Lower leg skin (tissue), 4 donors: ENCODE measurements around the gene SSRP1. TPM values are rescaled to one million over a fixed set of nuclear protein-coding genes. Genes with fewer than 3 reads are reported as not detected.

Experiments used
- DNase-seq, 2 donors: peaks; one replicate each; pipeline ENCODE4 v3.0.0-alpha.2; 2019; ENCODE audit warnings: low spot score in 2 of 2
- H3K4me3 ChIP-seq: fragments of 200-600 bp; sonication (generic); 2 replicates; pipeline ENCODE4 v1.5.1; 2017; ENCODE audit warnings: mild to moderate bottlenecking, low read depth; ENCODE audit not compliant: poor library complexity, severe bottlenecking
- POLR2A ChIP-seq, 2 donors: fragments of 450-650 bp; IDR thresholded peaks; one replicate each; pipeline ENCODE4 v1.6.1; 2016 to 2017; ENCODE audit warnings: antibody characterized with exemption in 2 of 2, mild to moderate bottlenecking in 1 of 2, moderate library complexity in 1 of 2
- WGBS, 2 donors: methylation state at CpG; one replicate each; pipeline ENCODE4 v1.1.5; 2018; 5-methylcytosine and 5-hydroxymethylcytosine counted together
- intact Hi-C: fragments of 100-400 bp; cut with DNase I; formaldehyde crosslinking; loops from one replicate; pipeline ENCODE4 v1.15.0; 2023; ENCODE audit warnings: low total_unique reads
- total RNA-seq, 4 donors: library from RNA; depleted of rRNA; stranded (reverse); fragments of >200 nt; gene quantifications; one replicate each; pipeline ENCODE4 v1.1.0, GENCODE V29; 2016
- TF ChIP-seq, protein P1 (sequence below), 3 donors: fragments of 450-650 bp; IDR thresholded peaks; one replicate each; pipeline ENCODE4 v1.5.1; 2016; ENCODE audit warnings: antibody characterized with exemption in 3 of 3, mild to moderate bottlenecking in 3 of 3, moderate library complexity in 2 of 3

Gene SSRP1
- total RNA-seq, 4 donors from 2014 or later = 66.1 to 76.1 (median 74.6) TPM

- no peak overlapping the region for H3K4me3 ChIP-seq
- 74 to 83% methylated on average over 15 of the region's 15 CpGs for WGBS, 2 donors
- TF ChIP-seq POLR2A (IDR thresholded peaks at IDR 0.05) = no peak
- TF ChIP-seq, protein P1, sequence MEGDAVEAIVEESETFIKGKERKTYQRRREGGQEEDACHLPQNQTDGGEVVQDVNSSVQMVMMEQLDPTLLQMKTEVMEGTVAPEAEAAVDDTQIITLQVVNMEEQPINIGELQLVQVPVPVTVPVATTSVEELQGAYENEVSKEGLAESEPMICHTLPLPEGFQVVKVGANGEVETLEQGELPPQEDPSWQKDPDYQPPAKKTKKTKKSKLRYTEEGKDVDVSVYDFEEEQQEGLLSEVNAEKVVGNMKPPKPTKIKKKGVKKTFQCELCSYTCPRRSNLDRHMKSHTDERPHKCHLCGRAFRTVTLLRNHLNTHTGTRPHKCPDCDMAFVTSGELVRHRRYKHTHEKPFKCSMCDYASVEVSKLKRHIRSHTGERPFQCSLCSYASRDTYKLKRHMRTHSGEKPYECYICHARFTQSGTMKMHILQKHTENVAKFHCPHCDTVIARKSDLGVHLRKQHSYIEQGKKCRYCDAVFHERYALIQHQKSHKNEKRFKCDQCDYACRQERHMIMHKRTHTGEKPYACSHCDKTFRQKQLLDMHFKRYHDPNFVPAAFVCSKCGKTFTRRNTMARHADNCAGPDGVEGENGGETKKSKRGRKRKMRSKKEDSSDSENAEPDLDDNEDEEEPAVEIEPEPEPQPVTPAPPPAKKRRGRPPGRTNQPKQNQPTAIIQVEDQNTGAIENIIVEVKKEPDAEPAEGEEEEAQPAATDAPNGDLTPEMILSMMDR (IDR thresholded peaks at IDR 0.05) = no peak
- DNase-seq = no peak
- intact Hi-C loops = no loop called here
Observed at GRCh38 chr11:57314221-57314973, 21.3 kb downstream of the SSRP1 start.

DNA sequence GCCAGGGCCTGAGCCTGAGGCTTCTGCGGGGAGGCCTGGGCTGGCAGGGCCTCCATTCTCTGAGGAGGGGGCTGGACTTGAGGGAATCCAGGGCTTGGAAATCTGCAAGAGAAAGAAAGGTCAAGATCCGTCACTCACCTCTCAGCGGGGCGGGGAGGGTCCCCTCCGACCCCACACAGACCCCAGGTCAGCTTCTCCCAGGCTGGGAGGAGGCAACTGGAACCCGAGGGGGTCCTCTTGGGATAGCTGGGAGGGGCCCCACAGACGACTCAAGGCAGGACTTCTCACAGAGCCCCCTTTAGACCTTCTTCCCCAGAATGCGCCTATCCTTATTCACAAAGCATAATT lies 21.9 kb downstream of the SSRP1 start:
- no peak for TF ChIP-seq POLR2A (IDR thresholded peaks at IDR 0.05)
- TF ChIP-seq, protein P1 (IDR thresholded peaks at IDR 0.05) = no peak
- no peak overlapping the region for H3K4me3 ChIP-seq
- WGBS, 2 donors = 71 to 76% methylated on average over 8 of the region's 8 CpGs
- no peak for DNase-seq
- intact Hi-C loops = no loop called here

DNA sequence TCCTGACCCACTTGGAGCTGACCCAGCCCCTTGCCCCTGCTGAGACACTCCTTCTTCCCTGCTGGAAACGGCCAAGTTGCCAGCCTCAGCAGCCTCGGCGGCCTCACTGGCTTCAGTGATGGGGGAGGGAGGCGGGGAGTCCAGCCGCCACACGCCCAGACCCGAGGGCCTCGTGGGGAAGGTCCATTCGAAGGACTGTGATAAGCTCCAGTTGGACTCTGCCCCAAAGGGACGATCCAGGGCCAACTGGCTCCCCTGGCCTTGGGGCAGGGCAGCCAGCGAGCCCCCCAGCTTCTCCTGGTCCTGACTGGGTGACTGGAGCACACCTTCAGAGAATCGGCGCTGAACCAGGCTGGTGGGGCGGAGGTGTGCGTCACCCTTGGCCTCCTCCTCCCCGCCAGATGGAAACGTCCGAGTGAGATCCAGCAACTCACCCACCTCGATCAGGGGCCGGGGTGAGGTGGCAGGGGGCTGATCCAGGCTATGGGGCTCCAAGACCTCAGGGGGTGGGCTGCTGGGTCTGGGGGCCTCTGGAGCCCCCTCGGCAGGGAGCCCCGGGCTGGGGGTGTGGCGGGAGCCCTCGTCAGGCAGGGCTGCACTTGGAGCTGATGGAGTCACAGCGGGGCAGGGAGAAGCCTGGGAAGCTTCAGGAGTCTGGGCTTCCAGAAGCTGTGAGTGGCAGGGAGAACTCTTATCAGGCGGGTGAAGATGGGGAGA lies 22.5 kb downstream of the SSRP1 start:
- no peak for TF ChIP-seq POLR2A (IDR thresholded peaks at IDR 0.05)
- TF ChIP-seq, protein P1 (IDR thresholded peaks at IDR 0.05) = no peak
- intact Hi-C loops = no loop called here
- WGBS, 2 donors = 45 to 71% methylated on average over 24 to 26 of the region's 26 CpGs
- H3K4me3 ChIP-seq = no peak overlapping the region
- no peak for DNase-seq

- H3K4me3 ChIP-seq = no peak overlapping the region
- no peak for DNase-seq
- 59 to 64% methylated on average over 7 of the region's 10 CpGs for WGBS, 2 donors
Observed at GRCh38 chr11:57312511-57313021, 23.1 kb downstream of the SSRP1 start.

DNA sequence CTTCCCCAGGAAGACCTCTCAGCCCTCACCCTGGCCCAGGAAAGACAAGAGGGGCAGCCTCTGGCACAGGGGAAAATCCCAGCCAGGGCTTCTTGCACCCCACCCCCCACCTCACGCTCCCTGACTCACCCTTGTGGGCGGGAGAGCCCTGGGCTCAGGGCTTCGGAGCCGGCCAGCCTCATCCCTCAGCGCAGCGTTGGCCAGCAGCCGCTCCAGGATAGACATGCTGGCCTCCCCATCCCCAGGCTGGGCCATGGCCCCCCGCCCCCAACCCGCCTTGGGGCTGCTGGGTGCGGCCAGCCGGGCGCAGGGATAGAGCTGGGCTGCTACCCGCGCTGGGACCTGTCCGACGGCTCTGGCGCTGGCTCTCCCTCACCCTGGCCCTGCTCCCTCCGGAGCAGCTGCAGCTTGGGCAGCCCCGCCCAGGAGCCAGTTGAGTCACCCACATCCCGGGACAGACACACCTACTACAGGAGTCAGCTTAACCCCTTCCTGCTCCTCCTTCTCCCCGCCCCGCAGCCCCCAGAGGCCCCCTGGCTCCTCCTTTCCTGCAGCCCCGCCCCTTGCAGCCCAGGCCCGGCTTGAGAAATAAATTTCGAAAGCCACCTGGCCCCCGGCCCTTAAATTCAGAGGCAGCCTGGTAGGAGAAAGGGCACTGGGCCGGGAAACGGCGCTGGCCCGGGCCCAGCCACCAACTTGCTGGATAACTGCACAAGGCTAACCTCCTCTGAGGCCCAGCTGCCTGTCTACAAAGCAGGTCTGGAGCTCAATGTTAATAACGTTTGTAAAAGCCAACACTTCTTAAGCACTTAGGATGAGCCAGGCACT lies 24.4 kb downstream of the SSRP1 start:
- peak; percentile 95 to 99 for DNase-seq
- 2 to 3% methylated on average over 10 to 30 of the region's 31 CpGs for WGBS, 2 donors
- intact Hi-C loops = no loop called here
- peak overlapping the region; percentile 6 for H3K4me3 ChIP-seq
- TF ChIP-seq, protein P1 (IDR thresholded peaks at IDR 0.05) = no peak
- TF ChIP-seq POLR2A (IDR thresholded peaks at IDR 0.05) = peak in 1 of 2 donors; percentile 15

More at GRCh38 chr11:57312511-57313021, 23.1 kb downstream of the SSRP1 start:
- intact Hi-C loops = no loop called here
- no peak for TF ChIP-seq POLR2A (IDR thresholded peaks at IDR 0.05)
- TF ChIP-seq, protein P1 (IDR thresholded peaks at IDR 0.05) = no peak
